GM20431 (cell line): Measurements from ENCODE around the gene MAD1L1.

Experiments used
- in situ Hi-C: fragments of 300-500 bp; cut with MseI, MboI; formaldehyde crosslinking; loops from one replicate; pipeline ENCODE4 v1.15.0; 2020; ENCODE audit warnings: low sequenced_read_pairs; ENCODE audit not compliant: unreplicated experiment

The MAD1L1 gene

DNA sequence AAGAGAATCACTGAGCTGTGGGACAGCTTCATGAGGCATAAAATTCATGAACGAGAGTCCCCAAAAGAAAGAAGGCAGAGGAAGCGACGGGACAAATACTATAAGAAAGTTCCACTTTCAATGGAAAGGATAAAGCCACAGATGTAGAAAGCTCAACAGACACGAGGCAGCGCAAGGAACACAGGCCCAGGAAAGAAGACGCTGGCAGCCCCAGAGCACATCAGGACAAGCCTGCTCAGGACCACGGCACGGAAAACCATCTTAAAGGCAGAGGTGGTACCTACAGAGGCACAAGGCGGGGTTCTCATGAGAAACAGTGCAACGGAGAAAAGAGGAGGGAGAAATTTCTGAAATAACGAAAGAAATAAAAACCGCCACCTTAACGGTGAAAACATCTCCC, 273.4 kb downstream of the MAD1L1 start:
- in situ Hi-C loops, result no loop called here

DNA sequence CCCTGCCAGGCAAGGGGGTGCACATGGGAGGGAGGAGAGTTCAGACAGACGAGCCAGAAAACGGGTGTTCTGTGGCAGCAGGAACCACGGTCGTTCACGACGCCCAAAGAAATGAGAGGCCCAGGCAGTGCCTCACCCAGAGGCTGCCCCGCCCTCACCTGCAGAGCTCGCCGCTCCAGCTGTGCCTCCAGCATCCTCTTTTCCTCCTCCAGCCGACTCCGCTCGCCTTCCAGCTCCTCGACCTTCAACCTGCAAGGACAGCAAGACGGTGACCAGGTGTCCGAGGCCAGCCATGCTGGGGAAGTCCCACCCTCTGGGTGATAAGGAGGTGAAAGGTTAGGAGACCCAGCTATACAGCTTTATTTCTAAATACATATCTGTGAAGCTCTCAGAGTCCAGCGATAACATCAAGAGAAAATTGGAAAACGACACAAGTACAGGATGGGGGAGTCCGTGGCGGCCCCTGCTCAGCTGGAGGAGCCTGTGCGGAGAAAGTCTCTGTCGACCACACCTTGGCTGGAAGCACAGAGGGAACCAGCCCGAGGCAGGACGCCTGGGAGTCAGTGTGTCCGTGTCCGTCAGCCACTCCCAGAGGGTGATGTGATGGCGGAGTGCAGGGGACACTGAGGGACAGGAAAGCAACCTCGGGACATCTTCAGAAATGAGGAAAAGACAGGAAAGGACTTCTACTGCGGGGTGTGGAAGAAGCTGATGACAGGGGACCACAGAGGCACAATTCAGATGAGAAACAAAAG, 275.1 kb downstream of the MAD1L1 start:
- in situ Hi-C loops, result no loop called here

DNA sequence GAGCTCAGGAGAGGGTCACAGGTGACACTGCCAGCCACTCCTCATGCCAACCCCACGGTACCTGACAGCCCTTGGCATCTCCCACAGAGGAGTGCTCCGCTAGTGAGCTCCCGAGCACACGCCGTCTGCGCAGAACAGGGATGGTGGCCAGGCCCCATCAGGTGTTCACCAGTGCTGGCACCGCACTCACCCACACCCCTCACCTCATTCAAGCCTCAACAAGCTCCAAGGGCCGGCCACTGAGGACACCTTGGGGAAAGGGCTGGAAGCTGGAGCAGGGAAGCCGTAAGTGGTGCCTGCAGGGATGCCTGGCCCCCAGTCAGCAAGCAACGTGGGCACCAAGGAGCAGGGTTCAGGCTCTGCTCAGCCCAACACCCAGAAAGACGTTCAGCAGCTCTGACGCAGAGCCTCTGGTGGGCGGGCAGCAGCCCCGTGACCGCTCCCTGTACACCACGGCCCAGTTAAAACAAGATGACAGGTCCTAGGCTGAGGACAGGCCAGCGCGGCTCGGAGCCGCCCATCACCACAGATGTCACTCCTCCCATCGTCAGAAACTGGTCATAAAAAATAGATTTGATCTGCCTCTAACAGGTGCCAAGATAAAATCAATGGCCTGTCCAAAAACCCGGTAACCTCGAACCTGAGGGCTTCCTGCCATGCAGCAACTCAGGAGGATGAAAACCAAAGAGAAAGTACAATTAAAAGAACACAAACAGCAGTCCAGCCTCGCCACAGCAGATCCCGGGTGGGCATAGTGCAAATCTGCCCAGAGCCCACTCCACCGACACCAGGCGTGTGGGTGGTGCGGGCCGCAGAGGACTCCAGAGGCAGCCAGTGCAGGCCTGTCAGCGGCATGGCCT, 275.9 kb downstream of the MAD1L1 start:
- in situ Hi-C loops, result no loop called here

DNA sequence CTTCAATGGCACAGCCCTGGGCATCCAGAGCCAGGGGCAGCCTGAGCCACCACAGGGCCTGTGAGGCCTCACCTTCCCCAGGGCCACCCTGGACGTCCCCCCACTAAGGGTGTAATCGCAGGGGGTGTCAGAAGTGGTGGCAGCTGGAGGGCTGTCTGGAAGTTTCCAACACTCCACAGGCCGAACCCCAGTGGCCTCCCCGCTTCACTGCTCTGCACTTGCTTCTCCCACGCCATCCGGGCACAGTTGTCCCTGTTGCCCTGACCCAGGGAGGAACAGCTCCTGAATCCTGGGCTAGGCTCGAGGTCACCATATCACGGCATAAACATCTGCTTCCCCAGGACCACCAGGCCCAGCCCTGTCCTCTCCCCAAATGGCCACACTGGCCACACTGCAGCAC, 276.6 kb downstream of the MAD1L1 start:
- in situ Hi-C loops, result no loop called here

DNA sequence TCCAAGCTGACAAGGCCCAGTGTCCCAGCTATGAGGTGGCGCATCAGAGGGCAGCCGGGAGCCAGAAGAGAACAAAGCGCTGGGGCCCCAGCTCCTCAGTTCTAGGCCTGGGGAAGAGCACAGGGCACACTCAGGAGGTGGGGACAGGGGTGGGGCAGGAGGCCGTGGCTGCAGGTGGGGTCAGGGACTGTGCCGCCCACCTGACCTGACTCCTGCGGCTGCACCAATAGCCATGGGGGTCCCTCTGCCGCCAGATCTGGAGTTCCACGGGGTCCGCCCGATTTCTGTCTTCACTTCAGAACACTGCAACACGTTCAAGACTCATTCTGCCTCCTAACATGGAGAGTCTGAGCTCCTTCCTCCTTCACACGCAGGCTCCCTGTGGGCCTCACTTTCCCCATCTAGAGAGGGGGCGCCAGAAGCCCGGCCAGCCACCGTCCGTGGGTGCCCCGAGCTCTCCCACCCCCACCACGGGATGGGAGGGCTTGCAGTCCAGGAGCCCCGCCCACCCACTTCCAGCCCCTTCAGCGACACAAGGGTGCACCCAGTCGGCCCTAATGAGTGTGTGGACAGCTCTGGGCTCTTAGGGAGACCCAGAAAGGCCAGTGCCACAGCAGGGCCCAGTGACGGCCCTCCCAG, 278.3 kb downstream of the MAD1L1 start:
- in situ Hi-C loops, result no loop called here

DNA sequence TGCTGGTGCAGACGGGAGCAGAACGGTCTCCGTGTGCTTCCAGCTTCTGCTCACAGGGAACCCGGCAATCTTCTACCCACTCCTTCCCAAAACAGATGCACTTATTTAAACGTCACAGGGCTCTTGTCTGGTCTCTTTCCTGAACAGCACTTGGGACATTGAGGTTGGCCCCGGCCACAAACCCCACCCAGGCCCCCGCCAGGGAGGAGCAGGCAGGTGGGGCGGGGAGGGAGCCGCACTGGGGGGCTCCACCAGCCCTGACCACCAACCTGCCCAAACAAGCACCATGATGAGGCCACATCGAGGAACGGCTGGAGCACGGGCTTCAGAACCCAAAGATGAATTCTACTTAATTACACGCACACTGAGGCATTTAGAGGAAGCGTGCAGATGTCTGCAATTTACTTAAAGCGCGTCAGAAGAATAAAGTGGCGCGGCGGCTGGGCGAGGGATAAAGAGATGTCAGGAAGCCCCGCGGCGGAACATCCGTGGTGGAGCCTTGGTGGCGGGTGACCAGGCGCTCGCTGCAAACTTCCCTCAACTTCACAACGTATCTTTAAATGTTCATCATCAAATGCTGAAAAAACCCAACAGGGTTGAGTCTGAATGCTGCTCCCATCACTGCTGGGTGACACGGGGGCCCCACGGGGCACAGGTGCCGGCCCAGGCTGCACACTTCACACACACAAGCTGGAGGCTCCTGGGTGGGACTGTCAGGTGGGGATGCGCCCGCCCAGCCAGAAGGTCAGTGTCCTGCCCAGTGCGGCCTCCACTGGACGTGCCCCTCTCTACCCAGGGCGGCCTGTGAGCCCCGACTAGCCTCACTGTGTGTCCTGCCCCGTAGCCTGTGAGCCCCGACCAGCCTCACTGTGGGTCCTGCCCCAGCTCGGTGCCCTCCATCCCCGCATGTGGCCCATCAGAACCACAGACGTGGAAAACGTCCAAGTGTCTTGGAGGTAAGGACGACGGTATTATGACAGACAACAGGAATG, 279.2 kb downstream of the MAD1L1 start:
- in situ Hi-C loops, result no loop called here

DNA sequence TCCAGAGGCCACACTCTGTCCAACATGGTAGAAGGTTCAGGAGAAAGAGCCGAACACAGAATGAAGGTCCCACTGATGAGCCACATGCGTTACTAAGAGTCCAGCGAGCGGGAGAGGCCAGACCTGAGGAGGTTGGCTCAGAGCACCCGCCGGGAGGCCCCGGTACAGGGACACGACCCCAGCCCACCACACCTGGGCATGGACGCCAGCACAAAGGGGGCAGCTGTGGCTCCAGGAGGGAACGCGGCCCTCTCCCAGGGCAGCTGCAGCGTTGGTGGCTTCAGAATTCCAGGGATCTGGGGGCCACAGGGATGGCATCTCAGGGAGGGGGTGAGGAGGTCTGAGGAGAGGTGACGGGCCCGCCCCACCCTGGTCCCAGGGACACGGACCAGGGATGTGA, 280.0 kb downstream of the MAD1L1 start:
- in situ Hi-C loops, result no loop called here

DNA sequence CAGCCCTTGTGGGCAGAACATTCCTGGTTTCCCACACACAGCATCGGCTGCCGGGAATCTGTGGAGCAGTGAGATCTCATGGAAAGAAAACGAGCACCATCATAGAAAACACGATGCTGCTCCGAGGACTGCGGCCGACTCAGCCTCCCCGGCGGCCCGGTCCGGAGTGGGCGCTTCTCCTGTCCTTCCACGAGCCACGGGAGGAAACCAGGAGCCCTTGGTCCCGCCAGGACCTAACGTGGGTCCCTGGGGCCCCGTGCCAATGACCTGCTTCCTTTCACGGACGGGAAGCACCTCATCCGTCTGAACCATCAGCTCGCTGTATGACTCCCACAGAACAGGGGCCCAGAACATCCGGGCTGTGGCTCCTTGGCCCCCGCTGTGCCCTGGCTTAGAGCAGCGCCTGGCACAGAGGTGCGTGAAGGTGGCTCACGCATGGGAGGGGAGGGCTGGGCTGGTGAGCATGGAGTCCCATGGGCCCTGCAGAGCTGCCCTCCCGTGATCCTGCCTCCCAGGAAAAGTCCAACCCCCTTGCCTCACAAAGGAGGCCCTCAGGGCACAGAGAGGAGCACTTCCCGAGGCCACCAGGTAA, 280.5 kb downstream of the MAD1L1 start:
- in situ Hi-C loops, result no loop called here

DNA sequence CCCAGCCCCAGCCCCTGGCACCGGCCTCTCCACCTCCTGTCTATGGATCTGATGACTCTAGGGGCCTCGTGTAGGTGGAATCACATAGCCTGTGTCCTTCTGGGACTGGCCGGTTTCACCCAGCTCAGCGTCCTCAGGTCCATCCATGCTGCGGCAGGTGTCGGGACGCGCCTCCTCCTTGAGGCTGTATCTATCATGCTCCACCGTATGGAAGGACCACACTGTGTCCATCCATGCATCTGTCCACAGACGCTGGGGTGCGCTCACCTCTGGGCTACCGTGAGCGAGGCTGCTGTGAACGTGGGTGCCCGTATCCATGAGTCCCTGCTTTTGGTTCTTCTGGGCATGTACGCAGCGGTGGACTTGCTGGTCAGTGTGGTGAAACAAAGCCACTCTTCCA, 281.1 kb downstream of the MAD1L1 start:
- in situ Hi-C loops, result no loop called here

DNA sequence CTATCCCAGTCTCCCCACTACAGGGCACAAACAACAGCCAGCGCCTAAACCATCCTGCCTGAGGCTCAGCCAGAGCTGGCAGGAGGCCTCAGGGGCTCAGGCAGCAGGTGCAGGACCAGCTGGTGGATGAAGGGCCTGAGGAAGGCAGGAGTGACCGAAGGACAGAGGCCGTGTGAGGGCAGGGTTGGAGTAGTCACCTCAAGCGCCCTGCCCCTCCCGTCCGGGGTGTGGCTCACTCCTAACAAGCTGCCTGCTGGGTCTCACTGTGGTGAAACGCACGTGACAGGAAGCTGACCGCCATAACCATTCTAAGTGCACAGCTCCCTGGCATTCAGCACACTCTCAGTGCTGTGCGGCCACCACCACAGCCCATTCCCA, 281.6 kb downstream of the MAD1L1 start:
- in situ Hi-C loops, result no loop called here

DNA sequence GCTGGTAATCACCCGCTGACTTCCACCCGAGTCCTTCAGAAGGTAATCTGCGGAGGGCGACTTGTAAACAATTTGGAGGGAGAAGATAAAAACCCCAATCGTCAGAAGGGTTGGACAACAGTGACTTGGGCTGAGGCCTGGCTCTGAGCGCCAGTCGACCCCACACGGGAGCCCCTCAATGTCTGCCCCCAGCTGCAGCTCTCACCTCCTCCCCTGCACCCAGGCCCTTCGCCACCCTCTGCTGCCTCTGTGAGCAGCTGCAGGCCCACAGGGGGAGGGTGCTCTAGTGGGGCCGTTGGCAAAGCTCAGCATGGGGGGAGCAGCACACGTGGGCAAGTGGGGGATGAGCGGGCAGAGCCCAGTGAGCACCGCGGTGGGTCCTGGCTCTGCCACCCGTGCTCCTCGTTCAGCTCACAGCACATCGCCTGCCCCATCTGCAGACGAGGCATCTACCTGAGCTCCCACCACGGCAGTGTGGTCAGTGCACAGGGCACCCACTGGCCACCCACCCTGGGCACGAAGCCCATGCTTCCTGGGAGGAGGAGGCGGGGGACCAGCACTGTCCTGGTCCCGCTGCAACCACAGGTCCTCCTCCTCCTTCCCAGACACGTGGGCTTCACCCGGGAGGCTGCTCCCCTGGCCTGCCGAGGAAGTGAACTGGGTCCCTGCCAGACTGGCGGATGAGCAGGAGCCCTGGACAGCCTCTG, 282.1 kb downstream of the MAD1L1 start:
- in situ Hi-C loops, result no loop called here

DNA sequence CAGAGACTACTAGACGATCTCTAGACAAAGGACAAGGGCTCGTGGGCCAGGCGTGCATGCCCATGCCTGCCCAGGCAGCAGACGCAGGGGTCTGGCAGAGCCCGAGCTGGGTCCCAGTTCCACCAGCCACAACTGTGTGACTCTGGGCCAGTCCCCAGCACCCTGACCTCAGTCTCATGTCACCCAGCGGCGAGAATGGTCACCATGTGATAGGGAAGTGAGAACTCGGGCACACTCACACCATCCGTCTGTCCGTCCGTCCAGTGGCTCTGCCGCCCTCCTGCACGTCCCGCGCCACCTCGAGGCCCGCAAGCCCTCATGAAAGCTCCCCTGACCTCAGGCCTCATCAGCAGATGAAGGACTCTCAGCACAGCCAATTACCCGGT, 282.7 kb downstream of the MAD1L1 start:
- in situ Hi-C loops, result no loop called here

DNA sequence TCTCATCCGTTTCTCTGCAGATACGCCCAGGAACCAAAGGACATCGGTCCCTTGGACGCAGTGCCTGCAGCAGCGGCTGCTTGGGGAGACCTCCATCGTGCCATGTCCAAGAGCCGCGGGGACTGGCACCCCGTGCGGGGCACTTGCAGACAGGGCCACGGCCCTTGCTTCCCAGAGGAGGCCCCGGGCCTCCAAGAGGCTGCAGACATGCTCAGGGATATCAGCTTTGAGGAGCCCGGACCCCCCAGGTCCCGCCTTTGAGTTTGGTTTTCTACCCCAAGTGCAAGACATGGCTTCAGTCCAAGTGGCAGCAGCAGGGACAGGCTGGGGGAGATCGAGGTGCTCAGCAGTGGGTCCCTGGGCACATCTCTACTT, 283.1 kb downstream of the MAD1L1 start:
- in situ Hi-C loops, result no loop called here

DNA sequence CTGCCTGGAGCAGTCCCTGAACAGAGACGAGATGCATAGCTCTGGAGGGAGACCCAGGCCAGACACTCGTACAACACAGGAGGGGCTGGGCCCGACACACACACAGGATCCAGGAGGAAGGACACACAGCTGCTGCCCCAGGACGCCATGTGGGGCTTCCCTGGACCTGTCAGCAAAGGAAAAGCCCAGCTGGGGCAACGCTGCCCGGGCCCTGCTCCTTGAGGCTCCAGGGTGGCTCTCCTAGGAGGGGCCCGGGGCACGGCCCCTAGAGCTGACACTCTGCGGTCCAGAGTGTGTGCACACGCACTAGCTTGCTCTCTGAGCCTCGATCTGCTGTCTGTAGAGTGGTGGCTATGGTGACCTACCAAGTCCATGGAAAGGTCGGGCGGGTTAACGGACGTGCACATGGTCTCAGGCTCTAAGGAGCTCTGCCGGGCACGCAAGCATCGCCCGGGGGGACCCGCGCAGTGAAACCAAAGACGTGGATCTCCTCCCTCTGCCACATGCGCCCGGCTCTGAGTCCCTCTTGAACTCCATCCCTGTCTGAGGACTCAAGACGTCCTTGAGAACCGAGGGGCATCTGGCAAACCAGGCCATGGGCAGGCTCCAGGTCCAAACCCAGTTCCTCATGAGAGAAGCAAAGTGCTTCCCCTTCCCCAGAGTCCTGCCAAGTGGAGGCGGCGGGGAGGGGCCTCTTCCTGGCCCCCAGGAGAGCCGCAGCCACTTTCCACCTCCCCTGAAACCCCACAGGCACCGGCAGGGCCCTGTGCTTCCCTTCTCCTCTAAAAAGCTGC, 283.7 kb downstream of the MAD1L1 start:
- in situ Hi-C loops, result no loop called here

DNA sequence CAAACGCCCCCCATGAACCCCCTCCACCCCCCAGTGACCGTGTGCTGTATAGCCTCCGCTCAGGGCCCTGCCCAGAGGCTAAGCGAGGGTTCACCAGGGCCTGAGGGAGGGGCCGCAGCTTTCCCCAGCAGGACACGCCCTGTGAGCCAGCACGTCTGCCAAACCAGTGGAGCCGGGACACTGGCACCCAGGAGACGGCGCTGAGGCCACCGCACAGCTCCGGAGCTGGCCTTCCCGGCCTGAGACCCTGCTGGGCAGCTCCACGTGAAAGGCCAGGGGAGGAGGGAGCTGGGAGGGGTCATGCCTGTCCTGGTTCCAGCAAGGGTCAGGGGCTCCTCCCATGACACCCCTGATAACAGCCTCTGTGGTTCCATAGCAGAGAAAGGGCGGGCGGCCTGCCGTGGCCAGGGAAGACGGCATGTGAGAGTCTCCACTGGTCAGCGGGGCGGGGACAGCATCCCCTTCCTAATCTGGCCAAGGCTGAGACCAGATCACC, 284.4 kb downstream of the MAD1L1 start:
- in situ Hi-C loops, result no loop called here

DNA sequence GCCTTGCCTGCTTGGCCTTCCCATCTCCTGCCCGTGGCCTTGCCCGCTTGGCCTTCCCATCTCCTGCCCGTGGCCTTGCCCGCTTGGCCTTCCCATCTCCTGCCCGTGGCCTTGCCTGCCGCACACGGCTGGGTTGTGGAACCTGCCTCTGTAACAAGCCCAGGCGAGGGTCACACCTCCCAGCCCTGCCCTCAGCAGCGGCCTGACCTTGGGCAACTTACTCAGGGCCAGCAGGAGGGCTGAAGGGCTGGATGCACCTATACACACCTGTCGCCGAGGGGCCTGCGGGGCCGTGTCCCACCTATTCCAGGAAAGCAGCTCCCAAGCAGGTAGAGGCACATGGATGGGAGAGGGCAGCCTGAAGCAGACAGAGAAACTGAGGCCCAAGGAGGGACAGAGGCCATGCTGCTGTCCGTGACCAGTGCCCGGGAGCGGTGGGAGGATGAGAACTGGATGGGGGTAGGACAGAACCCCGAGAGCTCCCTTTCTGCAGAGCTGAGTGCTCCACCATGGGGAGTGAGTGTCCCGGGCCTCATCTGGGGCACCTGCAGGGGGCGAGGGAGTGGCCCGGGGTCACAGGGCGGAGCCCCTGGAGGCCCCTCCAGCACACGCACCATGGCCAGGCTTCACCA, 285.0 kb downstream of the MAD1L1 start:
- in situ Hi-C loops, result no loop called here

DNA sequence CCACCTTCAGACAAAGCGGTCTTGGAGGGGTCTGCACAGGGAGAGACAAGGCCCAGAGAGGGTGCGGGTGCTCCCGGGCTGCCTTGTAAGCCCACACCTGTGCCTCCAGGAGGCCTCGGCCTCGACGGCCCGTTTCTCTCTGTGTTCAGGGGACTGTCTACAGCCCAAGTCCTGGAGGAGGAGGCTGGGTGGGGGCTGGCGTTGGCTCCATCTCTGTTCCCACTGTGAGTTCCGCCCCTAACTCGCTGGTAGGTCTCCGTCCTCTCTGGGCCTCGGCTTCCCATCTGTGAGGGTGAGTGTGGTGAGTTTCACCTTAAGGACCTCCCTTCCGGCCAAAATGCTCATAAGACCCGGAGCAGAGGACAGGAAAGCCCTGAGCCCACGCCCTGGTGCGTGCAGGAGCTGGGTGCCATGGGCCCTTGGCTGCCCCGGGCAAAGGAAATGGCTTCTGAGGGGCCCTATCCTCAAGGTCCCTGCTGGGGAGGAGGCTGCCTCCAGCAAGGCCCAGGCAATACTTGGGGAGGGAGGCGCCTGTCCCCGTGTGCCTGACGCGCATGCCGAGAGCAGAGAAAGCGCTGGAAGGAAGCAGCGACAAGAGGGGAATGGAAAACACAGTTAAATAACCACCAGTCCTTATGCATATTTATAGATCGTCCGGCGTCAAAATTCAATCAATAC, 285.8 kb downstream of the MAD1L1 start:
- in situ Hi-C loops, result no loop called here
